ENCODE data around the gene RAP1A.

Gene RAP1A

GRCh38 chr1:111743679-111744101 lies 124.1 kb downstream of the RAP1A start:
- DNase-seq (ENCODE audit: low read depth, low spot score): peak; percentile 50
- H3K4me3 ChIP-seq (ENCODE audit: low read depth, low read length): no peak overlapping the region
- ChIA-PET POLR2A (interaction anchor here (0.5 kb wide), 1 partner anchor 818 kb away, joined by 3 read pairs; no protein-coding TSS in a partner anchor), CTCF (interaction anchor here (1.0 to 18.1 kb wide), 7 partner anchors 8 to 261 kb away, joined by 3 to 289 read pairs (median 24); partner anchors contain the start of genes DDX20 and INKA2)
- no peak for TF ChIP-seq CTCF (IDR thresholded peaks at IDR 0.05; ENCODE audit: insufficient read depth, low read length, missing control alignments)

- CTCF ChIA-PET: interaction anchor here (0.6 to 18.1 kb wide), 11 partner anchors 10 to 298 kb away, joined by 3 to 289 read pairs (median 17); partner anchors contain the start of genes DDX20 and INKA2
- TF ChIP-seq CTCF (IDR thresholded peaks at IDR 0.05; ENCODE audit: insufficient read depth, low read length, missing control alignments): no peak
- POLR2A ChIA-PET: no interaction called here
- DNase-seq (ENCODE audit: low read depth, low spot score): no peak
- H3K4me3 ChIP-seq (ENCODE audit: low read depth, low read length): no peak overlapping the region
These were observed 126.4 kb downstream of the RAP1A start for GRCh38 chr1:111745675-111746613.

- H3K4me3 ChIP-seq (ENCODE audit: low read depth, low read length): no peak overlapping the region
- no peak for DNase-seq (ENCODE audit: low read depth, low spot score)
- TF ChIP-seq CTCF (IDR thresholded peaks at IDR 0.05; ENCODE audit: insufficient read depth, low read length, missing control alignments): no peak
- ChIA-PET CTCF (interaction anchor here (0.6 to 18.1 kb wide), 14 partner anchors 9 to 299 kb away, joined by 3 to 289 read pairs (median 10); partner anchors contain the start of genes DDX20 and INKA2), POLR2A (no interaction called here)
These were observed 127.0 kb downstream of the RAP1A start for GRCh38 chr1:111746614-111746999.

GRCh38 chr1:111747282-111747734 lies 127.7 kb downstream of the RAP1A start:
- peak; percentile 78 for TF ChIP-seq CTCF (IDR thresholded peaks at IDR 0.05; ENCODE audit: insufficient read depth, low read length, missing control alignments)
- H3K4me3 ChIP-seq (ENCODE audit: low read depth, low read length): no peak overlapping the region
- ChIA-PET POLR2A (interaction anchor here (0.9 kb wide), 1 partner anchor 8 kb away, joined by 3 read pairs; the partner anchor contains the start of gene INKA2), CTCF (interaction anchor here (0.9 to 18.1 kb wide), 17 partner anchors 8 to 300 kb away, joined by 3 to 289 read pairs (median 7); partner anchors contain the start of genes DDX20 and INKA2)
- no peak for DNase-seq (ENCODE audit: low read depth, low spot score)

GRCh38 chr1:111747947-111748346 lies 128.4 kb downstream of the RAP1A start:
- H3K4me3 ChIP-seq (ENCODE audit: low read depth, low read length): no peak overlapping the region
- CTCF ChIA-PET: interaction anchor here (0.9 to 18.1 kb wide), 16 partner anchors 8 to 267 kb away, joined by 3 to 289 read pairs (median 6); partner anchors contain the start of genes ADORA3, DDX20, INKA2 and TMIGD3
- no peak for DNase-seq (ENCODE audit: low read depth, low spot score)
- POLR2A ChIA-PET: interaction anchor here (0.9 kb wide), 1 partner anchor 9 kb away, joined by 3 read pairs; the partner anchor contains the start of gene INKA2
- TF ChIP-seq CTCF (IDR thresholded peaks at IDR 0.05; ENCODE audit: insufficient read depth, low read length, missing control alignments): no peak

GRCh38 chr1:111749628-111750027 lies 130.0 kb downstream of the RAP1A start:
- POLR2A ChIA-PET: no interaction called here
- no peak overlapping the region for H3K4me3 ChIP-seq (ENCODE audit: low read depth, low read length)
- DNase-seq (ENCODE audit: low read depth, low spot score): no peak
- no peak for TF ChIP-seq CTCF (IDR thresholded peaks at IDR 0.05; ENCODE audit: insufficient read depth, low read length, missing control alignments)
- CTCF ChIA-PET: interaction anchor here (0.7 to 18.1 kb wide), 9 partner anchors 6 to 269 kb away, joined by 3 to 289 read pairs (median 7); partner anchors contain the start of genes DDX20 and INKA2
